Prostate gland (tissue), 2 donors: ENCODE results near the gene GPR180.

Source experiments
- CTCF ChIP-seq, 4 experiments: fragments of 200-600 bp in 2 of 4; fragments of 450-650 bp in 2 of 4; sonication (generic) in 2 of 4; IDR thresholded peaks; 1 replicate in 3 of 4; 2 replicates in 1 of 4; pipeline ENCODE4 v1.5.1; 2016 to 2019; ENCODE audit warnings: antibody characterized with exemption in 4 of 4, mild to moderate bottlenecking in 2 of 4, moderate library complexity in 2 of 4
- POLR2A ChIP-seq: fragments of 450-650 bp; IDR thresholded peaks from one replicate; pipeline ENCODE4 v1.6.1; 2016; ENCODE audit warnings: antibody characterized with exemption, mild to moderate bottlenecking
- POLR2AphosphoS5 ChIP-seq: sonication (generic); formaldehyde crosslinking; IDR thresholded peaks from one replicate; pipeline ENCODE4 v1.6.1; 2017; ENCODE audit warnings: antibody characterized with exemption

GRCh38 chr13:94607056-94607455, 5.4 kb downstream of the GPR180 start:
- TF ChIP-seq CTCF (IDR thresholded peaks at IDR 0.05) (no peak), POLR2A (no peak), POLR2AphosphoS5 (no peak)
